Measurements from ENCODE around the gene ATIC. TPM values are rescaled to one million over a fixed set of nuclear protein-coding genes. Genes with fewer than 3 reads are reported as not detected.

The ATIC gene
- total and polyA plus RNA-seq, 11 donors: 16.8 to 108 (median 49.6) TPM

GRCh38 chr2:215328066-215328465 is 16.2 kb downstream of the ATIC start:
- DNase-seq: no peak
- Histone ChIP-seq H3K27ac (no peak overlapping the region), H3K4me3 (no peak overlapping the region), H3K36me3 (peaks cover 0 to 64% (median 53%) of the 10 kb centered on the region in 9 donors), H3K4me1 (no peaks in the 10 kb centered on the region), H3K9me3 (no peaks in the 10 kb centered on the region), H3K27me3 (no peaks in the 10 kb centered on the region)
- TF ChIP-seq CTCF (IDR thresholded peaks at IDR 0.05): no peak
- no peak for TF ChIP-seq POLR2A (IDR thresholded peaks at IDR 0.05)
- intact Hi-C loops (cut with DNase I): no loop called here
- WGBS, 4 donors: 76 to 92% (median 87%) methylated on average over 5 of the region's 5 CpGs
- ATAC-seq: no peak

GRCh38 chr2:215332872-215333595 is 21.2 kb downstream of the ATIC start:
- Histone ChIP-seq H3K4me3 (no peak overlapping the region), H3K27ac (no peak overlapping the region), H3K27me3 (no peaks in the 10 kb centered on the region), H3K4me1 (no peaks in the 10 kb centered on the region), H3K9me3 (no peaks in the 10 kb centered on the region), H3K36me3 (peaks cover 0 to 76% (median 63%) of the 10 kb centered on the region in 9 donors)
- no peak for ATAC-seq
- no peak for TF ChIP-seq CTCF (IDR thresholded peaks at IDR 0.05)
- intact Hi-C loops (cut with DNase I): no loop called here
- 91 to 92% (median 91%) methylated on average over 5 of the region's 5 CpGs for WGBS, 4 donors
- DNase-seq: no peak

- Histone ChIP-seq H3K9me3 (no peaks in the 10 kb centered on the region), H3K4me3 (no peak overlapping the region), H3K27ac (no peak overlapping the region), H3K36me3 (peaks cover 0 to 97% (median 82%) of the 10 kb centered on the region in 9 donors), H3K27me3 (no peaks in the 10 kb centered on the region), H3K4me1 (no peaks in the 10 kb centered on the region)
- 89 to 94% (median 93%) methylated on average over 7 of the region's 7 CpGs for WGBS, 4 donors
- TF ChIP-seq CTCF (IDR thresholded peaks at IDR 0.05): no peak
- no peak for TF ChIP-seq POLR2A (IDR thresholded peaks at IDR 0.05)
- intact Hi-C loops (cut with DNase I): no loop called here
- DNase-seq: no peak
- no peak for ATAC-seq
Observed at GRCh38 chr2:215338883-215339679, 27.2 kb downstream of the ATIC start.

- H3K36me3 ChIP-seq: peaks cover 0 to 73% (median 55%) of the 10 kb centered on the region in 9 donors
Observed at GRCh38 chr2:215347878-215348277, 36.0 kb downstream of the ATIC start.

More at GRCh38 chr2:215347878-215348277, 36.0 kb downstream of the ATIC start:
- Histone ChIP-seq H3K4me1 (no peaks in the 10 kb centered on the region), H3K27me3 (no peaks in the 10 kb centered on the region), H3K4me3 (no peak overlapping the region), H3K9me3 (no peaks in the 10 kb centered on the region), H3K27ac (no peak overlapping the region)
- TF ChIP-seq CTCF (IDR thresholded peaks at IDR 0.05) (no peak), POLR2A (IDR thresholded peaks at IDR 0.05) (no peak)
- no peak for DNase-seq
- intact Hi-C loops (cut with DNase I): no loop called here
- no peak for ATAC-seq

All from heart left ventricle (tissue), 16 donors.